Endothelial cell of umbilical vein (primary cell): Measurements from ENCODE around the gene CFAP77.

Experiments used
- CTCF ChIP-seq, 2 donors: IDR thresholded peaks; 1 replicate in 1 of 2; 2 replicates in 1 of 2; pipeline ENCODE4 v1.5.1; 2011; ENCODE audit warnings: low read length in 2 of 2, mild to moderate bottlenecking in 2 of 2, moderate library complexity in 2 of 2, control low read depth in 1 of 2, inconsistent platforms in 1 of 2, low read depth in 1 of 2; ENCODE audit not compliant: insufficient read depth in 1 of 2; ENCODE audit errors: extremely low read depth in 1 of 2
- EZH2 ChIP-seq: IDR thresholded peaks from 2 replicates; pipeline ENCODE4 v1.6.1; 2012; ENCODE audit warnings: borderline replicate concordance, low read depth, mild to moderate bottlenecking, moderate library complexity, low read length, inconsistent platforms; ENCODE audit not compliant: severe bottlenecking
- POLR2A ChIP-seq: IDR thresholded peaks from 2 replicates; pipeline ENCODE4 v1.6.1; 2012; ENCODE audit warnings: low read depth, mild to moderate bottlenecking, control low read depth, low read length

GRCh38 chr9:132546148-132547051 is 136.4 kb downstream of the CFAP77 start:
- TF ChIP-seq CTCF (IDR thresholded peaks at IDR 0.05; ENCODE audit: extremely low read depth in 1 of 2, insufficient read depth in 1 of 2, low read depth in 1 of 2, low read length in 2 of 2) (peak; percentile 44 to 64), POLR2A (no peak), EZH2 (no peak)
